OCI-LY7 (cell line): ENCODE results near the gene BMPR1B. TPM values are rescaled to one million over a fixed set of nuclear protein-coding genes. Genes with fewer than 3 reads are reported as not detected.

ENCODE experiments used
- BruUV-seq: library from RNA; stranded (reverse); fragments of 400-500 nt; replicated peaks from 2 replicates; lab custom pipeline; 2021; lab: Mats Ljungman, UMichigan
- CTCF ChIA-PET: fragments of 300-600 bp; sonication (Branson Sonifier 250); formaldehyde crosslinking; loops from one replicate; lab custom pipeline; 2022; ENCODE audit warnings: antibody characterized with exemption; ENCODE audit not compliant: unreplicated experiment; lab: Charles Lee
- POLR2A ChIA-PET: fragments of 300-600 bp; sonication (Branson Sonifier 250); formaldehyde crosslinking; loops from one replicate; lab custom pipeline; 2022; ENCODE audit warnings: antibody characterized with exemption; lab: Charles Lee
- DNase-seq: peaks from one replicate; pipeline ENCODE4 v3.0.0-alpha.2; 2015; ENCODE audit warnings: low spot score
- H2AFZ ChIP-seq: fragments of 200-600 bp; sonication (generic), shearing (Covaris generic); 2 replicates; pipeline ENCODE4 v1.6.1; 2014; ENCODE audit warnings: mild to moderate bottlenecking, antibody characterized with exemption, low read length, moderate library complexity
- H3K27ac ChIP-seq: fragments of 200-600 bp; sonication (generic); 2 replicates; pipeline ENCODE4 v1.5.1; 2014; ENCODE audit warnings: mixed run types, low read depth, mild to moderate bottlenecking, moderate library complexity, low read length, inconsistent platforms; ENCODE audit not compliant: poor library complexity, severe bottlenecking
- H3K36me3 ChIP-seq: fragments of 200-600 bp; sonication (generic); 2 replicates; pipeline ENCODE4 v1.6.1; 2014; ENCODE audit warnings: mild to moderate bottlenecking, antibody characterized with exemption, low read length, moderate library complexity, mixed read lengths; ENCODE audit not compliant: insufficient read depth
- H3K4me1 ChIP-seq: fragments of 200-600 bp; sonication (generic); 2 replicates; pipeline ENCODE4 v1.5.1; 2014; ENCODE audit warnings: mild to moderate bottlenecking, low read length; ENCODE audit not compliant: insufficient read depth, poor library complexity, severe bottlenecking
- H3K4me2 ChIP-seq: fragments of 200-600 bp; sonication (generic); 2 replicates; pipeline ENCODE4 v1.6.1; 2014; ENCODE audit warnings: mild to moderate bottlenecking, low read length
- H3K4me3 ChIP-seq: fragments of 200-600 bp; sonication (generic); 2 replicates; pipeline ENCODE4 v1.5.1; 2014; ENCODE audit warnings: mild to moderate bottlenecking, low read depth, low read length; ENCODE audit not compliant: poor library complexity, severe bottlenecking
- H3K79me2 ChIP-seq: fragments of 200-600 bp; sonication (generic); 2 replicates; pipeline ENCODE4 v1.6.1; 2016; ENCODE audit warnings: low read depth, mild to moderate bottlenecking, low read length, moderate library complexity, mixed read lengths; ENCODE audit not compliant: insufficient read depth
- H3K9me2 ChIP-seq: fragments of 200-600 bp; sonication (generic); 2 replicates; pipeline ENCODE4 v1.6.1; 2016; ENCODE audit warnings: mild to moderate bottlenecking, low read length, mixed read lengths; ENCODE audit not compliant: insufficient read depth
- H3K9me3 ChIP-seq: fragments of 200-600 bp; sonication (generic); 2 replicates; pipeline ENCODE4 v1.6.1; 2014; ENCODE audit warnings: mild to moderate bottlenecking, mixed run types, low read length, mixed read lengths
- H4K20me1 ChIP-seq: fragments of 200-600 bp; sonication (generic); 2 replicates; pipeline ENCODE4 v1.6.1; 2014; ENCODE audit warnings: mild to moderate bottlenecking, antibody characterized with exemption, low read length, moderate library complexity, mixed read lengths; ENCODE audit not compliant: insufficient read depth
- EZH2phosphoT487 ChIP-seq: fragments of 200-600 bp; sonication (generic); IDR thresholded peaks from 2 replicates; pipeline ENCODE4 v1.6.1; 2018; ENCODE audit warnings: low read depth, borderline replicate concordance, mild to moderate bottlenecking, mixed run types, antibody characterized with exemption, low read length, moderate library complexity, mixed read lengths
- intact Hi-C: fragments of 100-400 bp; cut with micrococcal nuclease; formaldehyde crosslinking; loops from one replicate; pipeline ENCODE4 v1.10.0; 2022; ENCODE audit not compliant: unreplicated experiment
- total RNA-seq, 2 experiments: library from RNA; depleted of rRNA in 1 of 2; stranded (reverse); fragments of >200 nt in 1 of 2; shearing (Covaris generic) in 1 of 2; gene quantifications; 2 replicates each; pipeline ENCODE4 v1.2.3, GENCODE V29; 2014 to 2022
- TF ChIP-seq, protein P1 (sequence below): fragments of 200-600 bp; sonication (generic); conservative IDR thresholded peaks from 2 replicates; pipeline ENCODE4 v1.5.1; 2014; ENCODE audit warnings: mild to moderate bottlenecking, antibody characterized with exemption, low read length, moderate library complexity, mixed read lengths

The BMPR1B gene
- total RNA-seq, 2 experiments from 2014 or later, result not detected

DNA sequence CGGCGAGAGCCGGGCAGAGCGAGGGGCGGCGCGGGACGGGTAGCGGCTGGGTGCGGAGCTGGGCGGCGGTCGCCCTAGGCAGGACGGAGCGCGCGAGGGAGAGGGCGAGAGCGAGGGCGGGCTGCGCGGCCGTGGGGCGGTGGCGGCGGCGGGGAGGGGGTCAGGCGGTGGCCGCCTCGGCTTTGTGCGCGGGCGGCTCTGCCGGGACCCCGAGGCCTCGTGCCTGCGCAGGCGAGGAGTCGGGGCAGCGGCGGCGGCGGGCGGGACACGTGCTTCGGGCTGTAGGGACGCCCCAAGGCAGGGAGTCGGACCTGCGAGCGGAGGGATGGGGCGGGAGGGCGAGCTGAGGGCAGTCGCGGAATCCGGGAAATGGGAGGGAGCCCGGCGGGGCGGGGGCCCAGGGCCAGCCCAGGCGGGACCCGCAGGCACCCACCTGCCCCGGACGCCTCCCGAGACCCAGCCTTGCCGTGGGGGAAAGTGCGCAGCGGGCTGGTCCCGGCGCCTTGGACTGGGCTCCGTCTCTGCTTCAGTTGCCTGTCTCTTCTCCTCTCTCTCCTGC lies 465 bp downstream of the BMPR1B start:
- Histone ChIP-seq H2AFZ (no peak overlapping the region), H3K4me3 (no peak overlapping the region)
- intact Hi-C loops, result no loop called here

DNA sequence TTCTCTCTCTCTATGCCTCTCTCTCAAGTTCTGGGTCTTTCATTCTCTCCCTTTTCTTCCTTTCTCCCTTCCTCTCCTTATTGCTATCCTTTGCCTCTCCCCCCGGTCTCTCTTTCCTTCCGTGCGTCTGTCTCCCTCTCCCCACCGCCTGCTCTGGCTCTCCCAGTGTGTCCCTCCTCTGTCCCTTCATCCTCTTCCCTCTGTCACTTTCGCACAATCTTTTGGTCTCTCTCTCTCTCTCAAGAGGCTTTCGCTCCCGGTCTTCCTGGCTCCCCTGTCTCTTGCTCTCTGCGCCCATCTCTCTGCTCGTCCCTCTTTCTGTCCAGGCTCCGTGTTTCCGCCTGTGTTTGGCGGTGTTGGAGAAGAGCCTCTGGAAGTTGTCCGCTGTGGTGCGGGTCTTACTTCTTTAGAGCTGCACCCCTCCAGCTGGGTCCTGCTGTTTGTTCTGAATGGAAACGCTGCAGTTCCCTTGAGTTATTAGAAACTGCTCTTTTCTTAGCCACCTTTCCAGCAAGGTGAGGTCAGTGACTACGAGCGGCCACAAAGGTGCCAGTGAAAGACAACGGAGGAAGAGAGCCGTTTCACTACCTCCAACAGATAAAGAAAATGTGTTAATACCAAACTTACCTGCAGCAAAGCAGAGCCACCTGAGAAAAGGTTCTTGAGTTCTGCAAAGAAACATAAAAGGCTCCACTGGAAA lies 1.1 kb downstream of the BMPR1B start:
- intact Hi-C loops, result no loop called here
- Histone ChIP-seq H3K9me2 (no peaks in the 10 kb centered on the region), H3K4me2 (no peak overlapping the region), H3K79me2 (no peaks in the 10 kb centered on the region), H2AFZ (no peak overlapping the region), H3K36me3 (no peaks in the 10 kb centered on the region), H4K20me1 (no peaks in the 10 kb centered on the region), H3K4me3 (no peak overlapping the region), H3K27ac (no peak overlapping the region), H3K9me3 (no peaks in the 10 kb centered on the region), H3K4me1 (no peaks in the 10 kb centered on the region)
- ChIA-PET POLR2A (no interaction called here), CTCF (no interaction called here)
- no peak for DNase-seq
- TF ChIP-seq EZH2phosphoT487, result no peak
- TF ChIP-seq, protein P1, sequence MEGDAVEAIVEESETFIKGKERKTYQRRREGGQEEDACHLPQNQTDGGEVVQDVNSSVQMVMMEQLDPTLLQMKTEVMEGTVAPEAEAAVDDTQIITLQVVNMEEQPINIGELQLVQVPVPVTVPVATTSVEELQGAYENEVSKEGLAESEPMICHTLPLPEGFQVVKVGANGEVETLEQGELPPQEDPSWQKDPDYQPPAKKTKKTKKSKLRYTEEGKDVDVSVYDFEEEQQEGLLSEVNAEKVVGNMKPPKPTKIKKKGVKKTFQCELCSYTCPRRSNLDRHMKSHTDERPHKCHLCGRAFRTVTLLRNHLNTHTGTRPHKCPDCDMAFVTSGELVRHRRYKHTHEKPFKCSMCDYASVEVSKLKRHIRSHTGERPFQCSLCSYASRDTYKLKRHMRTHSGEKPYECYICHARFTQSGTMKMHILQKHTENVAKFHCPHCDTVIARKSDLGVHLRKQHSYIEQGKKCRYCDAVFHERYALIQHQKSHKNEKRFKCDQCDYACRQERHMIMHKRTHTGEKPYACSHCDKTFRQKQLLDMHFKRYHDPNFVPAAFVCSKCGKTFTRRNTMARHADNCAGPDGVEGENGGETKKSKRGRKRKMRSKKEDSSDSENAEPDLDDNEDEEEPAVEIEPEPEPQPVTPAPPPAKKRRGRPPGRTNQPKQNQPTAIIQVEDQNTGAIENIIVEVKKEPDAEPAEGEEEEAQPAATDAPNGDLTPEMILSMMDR, result no peak
- BruUV-seq, result no TSS peak

More for the DNA sequence above, 465 bp downstream of the BMPR1B start:
- Histone ChIP-seq H3K27ac (no peak overlapping the region), H3K4me2 (no peak overlapping the region), H3K9me2 (no peaks in the 10 kb centered on the region), H3K79me2 (no peaks in the 10 kb centered on the region), H3K36me3 (no peaks in the 10 kb centered on the region), H3K4me1 (no peaks in the 10 kb centered on the region), H3K9me3 (no peaks in the 10 kb centered on the region), H4K20me1 (no peaks in the 10 kb centered on the region)
- no TSS peak for BruUV-seq
- no peak for TF ChIP-seq EZH2phosphoT487
- TF ChIP-seq, protein P1, result no peak
- ChIA-PET POLR2A (no interaction called here), CTCF (no interaction called here)
- DNase-seq, result no peak

DNA sequence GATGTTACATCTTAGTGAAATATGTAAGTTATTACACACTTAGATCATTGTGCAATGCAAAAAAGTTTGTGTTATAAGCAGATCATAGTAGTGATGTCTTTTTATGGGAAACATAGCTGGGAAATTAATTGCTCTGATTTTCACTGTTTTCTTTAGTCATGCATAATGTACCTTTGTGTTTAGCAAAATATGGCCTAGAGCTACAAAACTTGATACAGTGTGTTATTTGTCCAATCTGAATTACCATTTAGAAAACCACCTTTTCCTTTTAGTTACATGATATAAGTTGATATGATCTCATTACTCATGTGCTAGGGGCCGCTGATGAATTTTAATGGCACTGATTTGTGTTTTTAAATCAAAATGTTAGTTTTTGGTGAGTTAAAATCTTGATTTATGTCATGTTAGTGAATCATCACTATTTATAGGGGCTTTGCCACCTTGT lies 2.0 kb downstream of the BMPR1B start:
- Histone ChIP-seq H3K4me1 (no peaks in the 10 kb centered on the region), H3K4me3 (no peak overlapping the region), H3K27ac (no peak overlapping the region), H2AFZ (no peak overlapping the region), H3K4me2 (no peak overlapping the region), H3K9me3 (no peaks in the 10 kb centered on the region), H3K79me2 (no peaks in the 10 kb centered on the region), H3K9me2 (no peaks in the 10 kb centered on the region), H3K36me3 (no peaks in the 10 kb centered on the region), H4K20me1 (no peaks in the 10 kb centered on the region)
- DNase-seq, result no peak
- ChIA-PET CTCF (no interaction called here), POLR2A (no interaction called here)
- no peak for TF ChIP-seq EZH2phosphoT487
- TF ChIP-seq, protein P1, result no peak
- intact Hi-C loops, result no loop called here
- no TSS peak for BruUV-seq
